C4-2B (cell line): ENCODE results near the gene MICA.
A peak's percentile ranks its signal among the peaks of the same experiment; 100 is the strongest.
"Not testable (repeated sequence)": the region's sequence is repeated elsewhere in the genome, so short reads cannot be mapped to it uniquely, and the experiment has no call there.

Experiments
- H3K27ac ChIP-seq: fragments of 450-650 bp; 2 replicates; pipeline ENCODE4 v1.5.1; 2017
- ZFX ChIP-seq: fragments of 450-650 bp; IDR thresholded peaks from 2 replicates; pipeline ENCODE4 v1.6.1; 2017
- TF ChIP-seq, protein P1 (sequence below): fragments of 450-650 bp; conservative IDR thresholded peaks from 2 replicates; pipeline ENCODE4 v1.5.1; 2017; ENCODE audit warnings: mild to moderate bottlenecking

Gene MICA

DNA sequence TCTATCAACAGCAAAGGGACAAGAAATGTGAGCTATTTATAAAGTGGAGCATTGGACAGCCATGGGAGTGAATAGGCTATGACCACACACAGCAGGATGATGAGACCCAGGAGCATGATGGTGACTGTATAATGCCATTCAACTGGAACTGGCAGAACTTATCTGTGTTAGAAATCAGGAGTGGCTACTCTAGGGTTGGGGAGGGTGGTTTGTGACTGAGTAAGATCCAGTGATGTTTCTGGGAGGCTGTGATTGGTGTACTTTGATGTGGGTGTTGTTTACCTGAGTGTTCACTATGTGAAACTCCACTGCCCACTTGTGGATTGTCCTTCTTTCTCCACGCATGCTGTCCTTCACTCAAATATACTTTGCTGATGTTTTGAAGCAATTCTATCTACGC is 34.9 kb upstream of the MICA start:
- TF ChIP-seq ZFX: no peak
- TF ChIP-seq, protein P1, sequence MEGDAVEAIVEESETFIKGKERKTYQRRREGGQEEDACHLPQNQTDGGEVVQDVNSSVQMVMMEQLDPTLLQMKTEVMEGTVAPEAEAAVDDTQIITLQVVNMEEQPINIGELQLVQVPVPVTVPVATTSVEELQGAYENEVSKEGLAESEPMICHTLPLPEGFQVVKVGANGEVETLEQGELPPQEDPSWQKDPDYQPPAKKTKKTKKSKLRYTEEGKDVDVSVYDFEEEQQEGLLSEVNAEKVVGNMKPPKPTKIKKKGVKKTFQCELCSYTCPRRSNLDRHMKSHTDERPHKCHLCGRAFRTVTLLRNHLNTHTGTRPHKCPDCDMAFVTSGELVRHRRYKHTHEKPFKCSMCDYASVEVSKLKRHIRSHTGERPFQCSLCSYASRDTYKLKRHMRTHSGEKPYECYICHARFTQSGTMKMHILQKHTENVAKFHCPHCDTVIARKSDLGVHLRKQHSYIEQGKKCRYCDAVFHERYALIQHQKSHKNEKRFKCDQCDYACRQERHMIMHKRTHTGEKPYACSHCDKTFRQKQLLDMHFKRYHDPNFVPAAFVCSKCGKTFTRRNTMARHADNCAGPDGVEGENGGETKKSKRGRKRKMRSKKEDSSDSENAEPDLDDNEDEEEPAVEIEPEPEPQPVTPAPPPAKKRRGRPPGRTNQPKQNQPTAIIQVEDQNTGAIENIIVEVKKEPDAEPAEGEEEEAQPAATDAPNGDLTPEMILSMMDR: peak; percentile 12; the same call in 1 of the 2 replicates
- no peak overlapping the region for H3K27ac ChIP-seq

DNA sequence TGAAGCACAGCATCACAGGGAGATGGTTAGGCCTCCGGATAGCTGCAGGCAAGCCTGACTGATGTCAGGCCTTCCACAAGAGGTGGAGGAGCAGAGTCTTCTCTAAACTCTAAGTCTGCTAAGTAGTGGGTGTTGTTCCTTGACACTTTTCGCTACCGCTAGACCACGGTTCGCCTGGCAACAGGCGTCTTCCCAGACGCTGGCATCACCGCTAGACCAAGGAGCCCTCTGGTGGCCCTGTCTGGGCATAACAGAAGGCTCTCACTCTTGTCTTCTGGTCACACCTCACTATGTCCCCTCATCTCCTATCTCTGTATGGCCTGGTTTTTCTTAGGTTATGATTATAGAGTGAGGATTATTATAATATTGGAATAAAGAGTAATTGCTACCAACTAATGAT is 29.3 kb upstream of the MICA start:
- TF ChIP-seq, protein P1: peak; percentile 57
- not testable (repeated sequence) for H3K27ac ChIP-seq

DNA sequence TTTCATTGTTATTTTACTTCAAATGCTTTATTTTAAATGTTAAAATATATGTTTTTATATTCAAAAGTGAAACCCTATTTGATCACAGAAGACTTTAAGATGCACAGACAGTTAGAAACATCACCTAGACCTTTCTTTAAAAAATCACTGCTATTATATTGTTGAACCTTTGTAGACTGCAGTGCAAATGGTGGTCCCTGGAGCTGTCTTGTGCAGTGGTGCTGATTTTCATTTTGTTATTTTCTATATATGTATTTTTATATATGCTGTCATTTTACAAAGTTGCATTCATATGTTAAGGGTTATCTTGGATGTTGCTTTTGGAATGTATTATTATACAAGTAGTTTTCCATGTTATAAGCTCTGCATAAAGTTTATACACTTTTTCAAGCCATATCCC is 27.7 kb upstream of the MICA start:
- no peak overlapping the region for H3K27ac ChIP-seq
- no peak for TF ChIP-seq ZFX
- TF ChIP-seq, protein P1: no peak

DNA sequence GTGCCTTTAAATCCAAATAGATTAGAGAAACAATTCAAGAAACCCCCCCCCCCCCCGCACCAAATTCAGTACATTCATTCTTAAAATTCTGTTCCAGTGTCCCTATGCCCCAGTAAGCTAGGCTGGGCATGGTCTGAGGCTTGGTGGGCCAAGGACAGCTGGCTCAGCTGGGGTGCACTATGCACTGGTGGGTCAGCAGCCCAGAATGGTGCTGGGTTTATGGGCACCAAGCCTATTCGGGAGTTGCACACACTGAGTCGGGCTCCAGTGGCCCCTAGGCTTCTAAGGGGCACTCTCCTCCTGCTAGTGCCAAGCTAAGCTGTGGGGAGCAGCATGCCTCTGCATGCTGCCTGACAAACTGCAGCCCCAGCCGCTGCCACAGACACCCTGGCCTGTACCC is 26.4 kb upstream of the MICA start:
- TF ChIP-seq, protein P1: no peak
- no peak for TF ChIP-seq ZFX
- H3K27ac ChIP-seq: no peak overlapping the region

DNA sequence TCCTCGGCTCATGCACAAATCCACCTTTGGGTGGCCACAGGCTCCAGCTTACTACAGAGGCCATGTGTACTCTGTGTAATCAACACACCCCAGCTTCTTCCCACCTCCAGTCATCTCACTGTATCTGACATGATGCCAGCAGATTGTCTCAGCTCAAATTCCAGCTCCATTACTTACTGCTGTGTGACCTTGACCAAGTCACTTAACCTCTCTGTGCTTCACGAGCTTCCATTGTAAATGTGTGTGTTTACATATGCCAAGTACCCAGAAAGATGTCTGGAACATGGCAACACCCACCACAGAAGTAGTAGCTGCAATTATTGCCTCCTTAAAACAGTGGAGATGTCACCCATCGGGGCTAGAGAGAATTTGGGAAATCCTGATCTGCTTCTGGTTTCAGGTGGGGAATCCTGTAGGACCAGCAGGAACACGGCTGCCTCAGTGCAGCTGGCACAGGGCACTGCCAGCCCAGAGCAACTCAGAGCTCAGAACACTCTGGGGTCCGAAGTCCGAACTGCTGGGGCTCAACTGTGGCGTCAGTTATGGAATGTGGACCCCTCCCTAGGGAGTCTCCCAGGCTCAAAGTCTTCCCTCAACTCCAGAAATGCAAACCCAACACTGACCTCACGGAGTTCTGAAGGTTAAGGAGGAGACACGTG is 25.2 kb upstream of the MICA start:
- no peak overlapping the region for H3K27ac ChIP-seq
- TF ChIP-seq ZFX: no peak
- TF ChIP-seq, protein P1: no peak

DNA sequence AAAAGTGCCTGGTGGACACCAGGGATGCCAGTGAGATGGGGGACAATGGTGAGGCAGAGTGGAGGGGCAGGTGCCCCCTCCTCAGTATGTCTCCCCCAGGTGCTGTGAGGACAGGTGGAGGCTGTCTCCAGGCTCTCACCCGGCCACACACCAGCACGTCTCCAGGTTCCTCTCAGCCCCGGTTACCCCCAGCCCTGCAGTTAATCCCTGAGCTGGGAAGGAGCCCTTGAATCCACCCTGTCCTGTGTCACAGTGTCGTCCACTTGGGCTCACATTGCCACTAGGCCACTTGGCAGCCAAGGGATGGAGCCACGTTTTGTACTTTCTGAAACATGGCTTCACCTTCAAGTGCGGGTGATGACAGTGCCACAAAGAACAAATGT is 24.7 kb upstream of the MICA start:
- no peak for TF ChIP-seq ZFX
- TF ChIP-seq, protein P1: no peak
- no peak overlapping the region for H3K27ac ChIP-seq

DNA sequence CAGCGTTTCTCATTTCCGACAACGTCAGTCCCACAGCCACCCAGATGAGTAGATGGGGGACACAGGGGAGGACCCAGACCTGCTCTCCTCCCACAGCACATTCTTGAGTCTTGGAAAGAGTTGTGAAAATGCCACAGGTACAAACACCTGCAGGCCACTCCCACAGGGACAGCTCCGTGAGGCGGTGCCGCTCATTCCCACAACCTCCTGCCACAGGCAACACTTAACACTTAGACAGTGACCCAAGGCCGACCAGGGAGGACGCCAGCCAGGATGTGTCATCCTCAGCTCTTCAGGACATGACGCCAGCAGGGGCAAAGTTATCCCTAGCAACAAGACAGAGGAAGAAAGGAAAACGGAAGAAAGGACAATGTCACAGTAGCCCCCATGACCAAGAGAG is 23.5 kb upstream of the MICA start:
- TF ChIP-seq ZFX: no peak
- TF ChIP-seq, protein P1: no peak
- no peak overlapping the region for H3K27ac ChIP-seq
